GM13976 (cell line): ENCODE results near the gene UMPS.

Source experiments
- DNase-seq: peaks from one replicate; pipeline ENCODE4 v3.0.0; 2012; ENCODE audit warnings: low spot score
- CTCF ChIP-seq: IDR thresholded peaks from 2 replicates; pipeline ENCODE4 v1.5.1; 2012; ENCODE audit warnings: borderline replicate concordance, mild to moderate bottlenecking; ENCODE audit not compliant: insufficient read depth; ENCODE audit errors: extremely low read depth, missing control alignments, control extremely low read depth
- in situ Hi-C: fragments of 300-500 bp; cut with MboI; formaldehyde crosslinking; loops from one replicate; pipeline ENCODE4 v1.12.0; 2022; ENCODE audit warnings: low sequenced_read_pairs, mixed read lengths, inconsistent platforms; ENCODE audit not compliant: unreplicated experiment

Gene UMPS

DNA sequence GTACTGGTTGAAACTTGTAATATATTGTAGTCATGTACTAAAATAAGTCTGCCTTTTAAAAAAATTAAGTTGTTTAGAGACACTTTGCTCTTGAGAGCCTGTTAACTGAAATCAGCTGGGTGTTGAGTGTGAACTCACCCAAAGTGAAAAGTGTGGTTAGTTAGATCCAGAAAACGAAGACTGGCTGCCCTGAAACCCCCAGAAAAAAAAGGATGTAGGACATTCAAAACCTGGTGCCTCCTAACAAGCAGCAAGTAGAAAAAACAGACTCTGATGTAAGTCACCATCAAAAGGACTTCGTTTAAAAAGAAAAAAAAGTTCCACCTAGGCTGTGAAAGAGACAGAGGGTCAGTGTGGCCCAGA, 40.8 kb downstream of the UMPS start:
- TF ChIP-seq CTCF = no peak
- in situ Hi-C loops = loop anchor here (25.0 kb wide), 2 partner anchors 666 to 816 kb away; partner anchors contain the start of gene OSBPL11
- DNase-seq = no peak

DNA sequence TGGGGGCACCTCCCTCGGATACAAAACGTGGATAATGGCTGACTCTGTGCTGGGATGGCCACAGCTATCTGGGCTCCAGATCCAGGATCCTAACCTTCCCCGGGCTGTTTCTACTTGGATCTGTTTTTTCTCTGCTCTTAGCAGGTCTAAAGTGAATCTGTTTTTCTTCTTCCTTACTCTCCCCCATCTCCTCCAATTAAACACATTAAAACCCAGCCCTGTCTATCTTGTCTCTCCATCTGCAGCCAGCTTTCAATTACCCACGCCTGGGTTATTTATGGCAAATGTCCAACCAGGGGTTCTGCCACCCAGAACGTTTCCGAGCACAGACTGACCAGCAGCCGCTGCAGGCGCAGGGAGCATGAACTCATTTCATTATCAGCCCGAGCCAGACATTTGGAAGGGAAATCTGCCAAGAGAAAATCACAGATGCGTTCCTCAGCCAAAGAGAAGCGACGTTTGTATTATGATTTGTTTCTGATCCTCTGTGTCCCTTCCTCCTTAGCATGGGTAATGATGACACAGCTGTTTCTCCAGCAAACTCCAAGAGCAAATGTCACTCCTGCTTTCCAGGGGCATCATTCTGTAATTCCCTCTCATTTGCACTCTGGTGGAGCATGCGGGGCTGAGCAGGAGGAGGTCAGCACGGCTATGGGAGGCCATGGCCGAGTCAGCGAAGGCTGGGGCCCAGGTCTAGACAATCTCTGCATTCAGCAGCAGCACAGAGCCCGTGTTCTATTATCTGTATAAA, 42.0 kb downstream of the UMPS start:
- no peak for TF ChIP-seq CTCF
- DNase-seq = no peak
- in situ Hi-C loops = loop anchor here (25.0 kb wide), 2 partner anchors 665 to 815 kb away; partner anchors contain the start of gene OSBPL11

GRCh38 chr3:124773351-124774326, 43.4 kb downstream of the UMPS start:
- in situ Hi-C loops = loop anchor here (25.0 kb wide), 2 partner anchors 664 to 814 kb away; partner anchors contain the start of gene OSBPL11
- no peak for TF ChIP-seq CTCF
- DNase-seq = no peak

- no peak for DNase-seq
- TF ChIP-seq CTCF = no peak
- in situ Hi-C loops = loop anchor here (25.0 kb wide), 2 partner anchors 663 to 813 kb away; partner anchors contain the start of gene OSBPL11
Observed at GRCh38 chr3:124774327-124774718, 44.1 kb downstream of the UMPS start.

DNA sequence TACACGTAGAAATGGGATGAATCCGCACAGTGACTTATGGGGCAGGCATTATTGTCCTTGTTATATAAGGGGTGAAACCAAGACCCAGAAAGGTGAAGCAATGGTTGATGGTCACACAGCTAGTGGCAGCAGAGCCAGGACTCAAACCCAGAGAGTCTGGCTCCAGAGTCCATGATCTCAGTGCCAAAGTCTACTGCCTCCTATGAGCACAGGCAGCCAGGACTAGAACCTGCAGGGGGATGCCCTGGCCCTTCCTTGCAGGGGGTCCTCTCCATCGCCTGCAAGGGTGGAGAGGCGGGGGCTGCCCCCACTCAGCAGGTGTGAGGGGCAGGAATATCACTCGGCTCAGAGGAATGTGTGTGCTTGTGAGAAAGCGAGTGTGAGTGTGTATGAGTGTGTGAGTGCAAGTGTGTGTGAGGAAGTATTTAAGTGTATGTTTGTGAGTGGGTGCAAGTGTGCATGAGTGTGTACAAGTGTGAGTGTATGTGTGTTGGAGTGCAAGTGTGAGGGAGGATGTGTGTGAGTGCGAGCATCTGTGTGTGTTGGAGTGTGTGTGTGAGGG, 44.7 kb downstream of the UMPS start:
- TF ChIP-seq CTCF = no peak
- in situ Hi-C loops = loop anchor here (25.0 kb wide), 2 partner anchors 662 to 812 kb away; partner anchors contain the start of gene OSBPL11

GRCh38 chr3:124775877-124776276, 45.6 kb downstream of the UMPS start:
- in situ Hi-C loops = no loop called here
- DNase-seq = no peak
- TF ChIP-seq CTCF = no peak

More for the DNA sequence above, 44.7 kb downstream of the UMPS start:
- no peak for DNase-seq
